GM12865 (cell line): ENCODE measurements around the gene DIAPH1.
A peak's percentile ranks its signal among the peaks of the same experiment; 100 is the strongest.

Experiments
- DNase-seq: peaks from one replicate; pipeline ENCODE4 v3.0.0; 2010; ENCODE audit warnings: low read depth
- H3K4me3 ChIP-seq: 2 replicates; pipeline ENCODE4 v1.5.1; 2011; ENCODE audit warnings: mild to moderate bottlenecking, low read depth, low read length, control low read depth
- TF ChIP-seq, protein P1 (sequence below): IDR thresholded peaks from 2 replicates; pipeline ENCODE4 v1.5.1; 2011; ENCODE audit warnings: low read length, control low read depth, low read depth, inconsistent platforms; ENCODE audit not compliant: insufficient read depth; ENCODE audit errors: missing control alignments

The DIAPH1 gene

GRCh38 chr5:141649972-141650371 lies 31.2 kb upstream of the DIAPH1 start:
- no peak overlapping the region for H3K4me3 ChIP-seq
- DNase-seq, result no peak
- TF ChIP-seq, protein P1, sequence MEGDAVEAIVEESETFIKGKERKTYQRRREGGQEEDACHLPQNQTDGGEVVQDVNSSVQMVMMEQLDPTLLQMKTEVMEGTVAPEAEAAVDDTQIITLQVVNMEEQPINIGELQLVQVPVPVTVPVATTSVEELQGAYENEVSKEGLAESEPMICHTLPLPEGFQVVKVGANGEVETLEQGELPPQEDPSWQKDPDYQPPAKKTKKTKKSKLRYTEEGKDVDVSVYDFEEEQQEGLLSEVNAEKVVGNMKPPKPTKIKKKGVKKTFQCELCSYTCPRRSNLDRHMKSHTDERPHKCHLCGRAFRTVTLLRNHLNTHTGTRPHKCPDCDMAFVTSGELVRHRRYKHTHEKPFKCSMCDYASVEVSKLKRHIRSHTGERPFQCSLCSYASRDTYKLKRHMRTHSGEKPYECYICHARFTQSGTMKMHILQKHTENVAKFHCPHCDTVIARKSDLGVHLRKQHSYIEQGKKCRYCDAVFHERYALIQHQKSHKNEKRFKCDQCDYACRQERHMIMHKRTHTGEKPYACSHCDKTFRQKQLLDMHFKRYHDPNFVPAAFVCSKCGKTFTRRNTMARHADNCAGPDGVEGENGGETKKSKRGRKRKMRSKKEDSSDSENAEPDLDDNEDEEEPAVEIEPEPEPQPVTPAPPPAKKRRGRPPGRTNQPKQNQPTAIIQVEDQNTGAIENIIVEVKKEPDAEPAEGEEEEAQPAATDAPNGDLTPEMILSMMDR, result no peak

DNA sequence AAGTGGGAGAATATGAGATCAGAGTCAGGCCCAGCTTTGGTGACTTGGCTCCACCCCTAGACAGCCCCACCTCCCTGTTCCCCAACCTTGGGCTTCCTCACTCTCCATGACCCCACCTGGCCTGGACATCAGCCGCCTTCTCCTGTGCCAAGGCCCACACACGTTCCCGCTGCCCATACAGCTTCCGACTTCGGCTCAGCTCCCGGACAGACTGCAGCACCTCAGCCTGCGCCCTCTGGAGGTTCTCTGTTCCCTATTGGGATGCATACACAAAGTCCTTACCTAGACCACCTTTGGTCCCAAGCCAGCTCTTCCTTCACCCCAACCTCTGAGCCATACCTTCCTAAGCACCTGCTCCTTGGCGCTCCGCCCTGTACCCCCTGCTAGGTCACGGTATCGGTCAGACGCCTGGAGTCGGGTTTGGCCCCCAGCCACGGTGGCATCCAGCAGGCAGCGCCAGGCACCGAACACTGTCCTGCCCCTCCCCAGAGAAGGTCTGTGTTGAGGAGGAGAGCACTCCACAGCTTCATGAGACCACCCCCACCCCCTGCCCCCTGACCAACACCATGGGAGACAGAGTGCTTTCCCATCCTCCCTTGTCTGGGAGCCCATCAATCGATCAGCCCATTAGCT lies 30.4 kb upstream of the DIAPH1 start:
- TF ChIP-seq, protein P1, result no peak
- H3K4me3 ChIP-seq, result no peak overlapping the region
- no peak for DNase-seq

- TF ChIP-seq, protein P1, result no peak
- H3K4me3 ChIP-seq, result no peak overlapping the region
- no peak for DNase-seq
These were observed 29.1 kb upstream of the DIAPH1 start for GRCh38 chr5:141647851-141648250.

GRCh38 chr5:141647242-141647641 lies 28.4 kb upstream of the DIAPH1 start:
- no peak for DNase-seq
- no peak overlapping the region for H3K4me3 ChIP-seq
- TF ChIP-seq, protein P1, result no peak

DNA sequence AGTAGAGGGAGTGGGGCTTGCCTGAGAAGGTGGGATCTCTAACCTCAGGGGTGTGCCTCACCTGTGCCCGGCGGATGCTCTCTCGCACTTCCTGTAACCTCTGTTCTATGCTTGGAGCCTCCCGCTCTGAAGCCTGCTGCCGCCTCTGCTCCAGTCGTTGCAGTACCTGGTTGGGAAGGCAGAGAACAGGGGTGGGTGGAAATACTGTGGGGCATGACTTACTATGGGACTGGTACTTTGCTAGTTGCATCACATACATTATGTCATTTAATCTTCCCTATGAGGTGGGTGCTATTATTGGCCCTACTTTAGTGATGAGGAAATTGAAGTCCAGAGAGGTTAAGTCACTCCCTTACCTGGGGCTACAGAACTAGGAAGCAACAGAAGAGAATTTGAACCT lies 27.2 kb upstream of the DIAPH1 start:
- H3K4me3 ChIP-seq, result no peak overlapping the region
- TF ChIP-seq, protein P1, result no peak
- DNase-seq, result no peak

DNA sequence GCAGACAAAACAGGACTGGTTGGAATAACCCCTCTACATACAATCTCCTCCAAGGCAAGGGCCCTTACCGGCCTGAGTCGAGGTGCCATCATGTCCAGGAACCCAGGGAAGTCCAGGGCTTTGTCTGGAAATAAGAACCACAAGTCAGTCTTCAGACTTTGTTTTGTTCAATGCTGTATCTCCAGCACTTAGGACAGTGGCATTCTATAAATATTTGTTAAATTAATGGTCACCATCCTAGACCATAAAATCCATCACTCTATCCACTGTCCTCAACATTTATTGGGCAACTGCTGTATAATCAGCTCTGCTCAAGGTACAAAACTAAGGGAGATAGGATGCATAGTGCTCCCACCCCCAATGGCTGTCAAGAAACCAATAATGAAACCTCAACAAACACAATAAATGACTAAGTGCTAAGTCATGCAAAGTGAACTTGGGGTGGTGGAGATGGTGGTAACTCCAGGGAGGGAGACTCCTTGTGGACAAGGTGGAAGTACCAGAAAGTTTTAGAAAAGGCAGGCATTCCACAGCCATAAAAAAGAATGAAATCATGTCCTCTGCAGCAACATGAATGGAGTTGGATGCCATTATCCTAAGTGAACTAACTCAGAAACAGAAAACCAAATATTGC lies 23.0 kb upstream of the DIAPH1 start:
- H3K4me3 ChIP-seq, result no peak overlapping the region
- DNase-seq, result peak; percentile 68
- TF ChIP-seq, protein P1, result peak; percentile 21

DNA sequence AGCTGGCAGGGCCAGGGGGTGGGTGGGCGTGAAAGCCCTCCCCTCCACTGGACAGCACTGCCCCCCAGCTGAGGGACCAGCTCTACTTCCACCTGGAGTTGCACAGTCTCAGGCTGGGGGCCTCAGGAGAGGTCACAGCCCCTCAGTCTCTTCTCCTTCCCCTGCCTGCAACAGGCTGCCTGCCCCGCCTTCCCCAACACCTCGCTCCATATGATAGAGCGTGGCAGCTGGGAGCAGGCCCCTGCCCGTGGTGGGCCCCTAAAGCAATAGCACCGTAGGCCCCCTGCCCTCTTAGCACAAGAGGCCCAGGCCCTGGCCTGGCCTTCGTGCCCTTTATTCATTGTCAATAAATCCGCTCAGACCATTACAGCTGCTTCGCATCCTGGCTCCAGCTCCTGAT lies 21.9 kb upstream of the DIAPH1 start:
- H3K4me3 ChIP-seq, result no peak overlapping the region
- TF ChIP-seq, protein P1, result no peak
- no peak for DNase-seq
